NB4 (cell line): ENCODE results near the gene UBL4B.

Source experiments
- DNase-seq: peaks from one replicate; pipeline ENCODE4 v3.0.0; 2010; ENCODE audit warnings: low read depth
- H3K4me3 ChIP-seq: one replicate; pipeline ENCODE4 v1.5.1; 2011; ENCODE audit warnings: mild to moderate bottlenecking, low read depth, low read length, moderate library complexity
- CTCF ChIP-seq: IDR thresholded peaks from one replicate; pipeline ENCODE4 v1.5.1; 2012; ENCODE audit warnings: low read depth, low read length
- MAX ChIP-seq: IDR thresholded peaks from 2 replicates; pipeline ENCODE4 v1.6.1; 2011; ENCODE audit warnings: low read depth, low read length
- MYC ChIP-seq: IDR thresholded peaks from 2 replicates; pipeline ENCODE4 v1.6.1; 2011; ENCODE audit warnings: low read depth, low read length
- POLR2A ChIP-seq: IDR thresholded peaks from 2 replicates; pipeline ENCODE4 v1.6.1; 2011; ENCODE audit warnings: mild to moderate bottlenecking; ENCODE audit not compliant: insufficient read length; ENCODE audit errors: extremely low read depth

The UBL4B gene

GRCh38 chr1:110098222-110099026 is 13.8 kb upstream of the UBL4B start:
- no peak for TF ChIP-seq POLR2A
- TF ChIP-seq MYC, result no peak
- TF ChIP-seq MAX, result no peak
- TF ChIP-seq CTCF, result no peak

GRCh38 chr1:110100335-110100734 is 11.9 kb upstream of the UBL4B start:
- TF ChIP-seq MAX (no peak), MYC (no peak), CTCF (no peak), POLR2A (no peak)
- no peak overlapping the region for H3K4me3 ChIP-seq
- DNase-seq, result no peak

More at GRCh38 chr1:110098222-110099026, 13.8 kb upstream of the UBL4B start:
- H3K4me3 ChIP-seq, result no peak overlapping the region
- DNase-seq, result no peak

GRCh38 chr1:110102081-110102480 is 10.2 kb upstream of the UBL4B start:
- TF ChIP-seq MAX (no peak), MYC (no peak), POLR2A (no peak), CTCF (no peak)
- DNase-seq, result peak; percentile 75
- no peak overlapping the region for H3K4me3 ChIP-seq

- no peak overlapping the region for H3K4me3 ChIP-seq
- DNase-seq, result peak; percentile 78
- TF ChIP-seq MYC (peak; percentile 88), MAX (peak; percentile 87), POLR2A (no peak), CTCF (peak; percentile 90)
These were observed 6.0 kb upstream of the UBL4B start for GRCh38 chr1:110106013-110106941.

GRCh38 chr1:110107867-110108469 is 4.3 kb upstream of the UBL4B start:
- TF ChIP-seq CTCF (no peak), MYC (no peak), POLR2A (no peak), MAX (no peak)
- DNase-seq, result no peak
- H3K4me3 ChIP-seq, result no peak overlapping the region
